ENCODE data around the gene CAVIN2. TPM values are rescaled to one million over a fixed set of nuclear protein-coding genes. Genes with fewer than 3 reads are reported as not detected.

The CAVIN2 gene
- total RNA-seq, 2 donors from 2014 or later: 5.5 to 12.7 TPM

DNA sequence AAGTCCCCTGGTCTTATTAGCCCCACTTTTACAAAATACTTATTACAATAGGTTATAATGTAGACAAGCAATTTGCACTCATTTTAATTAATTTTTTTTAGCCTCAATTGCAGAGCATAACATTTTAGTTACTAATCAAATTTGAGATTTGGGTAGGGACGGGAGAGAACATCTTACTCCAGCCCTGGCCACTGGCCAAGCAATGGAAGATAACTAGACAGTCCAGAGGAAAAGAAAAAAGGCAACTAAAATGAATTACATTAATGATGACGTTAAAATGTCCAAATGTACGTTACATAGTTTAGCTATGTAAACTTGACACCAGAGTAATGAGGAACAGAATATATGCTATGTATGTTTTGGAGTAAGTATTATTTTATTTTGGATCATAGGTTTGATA lies 11.0 kb upstream of the CAVIN2 start:
- TF ChIP-seq, protein P1, sequence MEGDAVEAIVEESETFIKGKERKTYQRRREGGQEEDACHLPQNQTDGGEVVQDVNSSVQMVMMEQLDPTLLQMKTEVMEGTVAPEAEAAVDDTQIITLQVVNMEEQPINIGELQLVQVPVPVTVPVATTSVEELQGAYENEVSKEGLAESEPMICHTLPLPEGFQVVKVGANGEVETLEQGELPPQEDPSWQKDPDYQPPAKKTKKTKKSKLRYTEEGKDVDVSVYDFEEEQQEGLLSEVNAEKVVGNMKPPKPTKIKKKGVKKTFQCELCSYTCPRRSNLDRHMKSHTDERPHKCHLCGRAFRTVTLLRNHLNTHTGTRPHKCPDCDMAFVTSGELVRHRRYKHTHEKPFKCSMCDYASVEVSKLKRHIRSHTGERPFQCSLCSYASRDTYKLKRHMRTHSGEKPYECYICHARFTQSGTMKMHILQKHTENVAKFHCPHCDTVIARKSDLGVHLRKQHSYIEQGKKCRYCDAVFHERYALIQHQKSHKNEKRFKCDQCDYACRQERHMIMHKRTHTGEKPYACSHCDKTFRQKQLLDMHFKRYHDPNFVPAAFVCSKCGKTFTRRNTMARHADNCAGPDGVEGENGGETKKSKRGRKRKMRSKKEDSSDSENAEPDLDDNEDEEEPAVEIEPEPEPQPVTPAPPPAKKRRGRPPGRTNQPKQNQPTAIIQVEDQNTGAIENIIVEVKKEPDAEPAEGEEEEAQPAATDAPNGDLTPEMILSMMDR (IDR thresholded peaks at IDR 0.05): no peak
- Histone ChIP-seq H3K4me1 (no peaks in the 10 kb centered on the region), H3K27me3 (no peaks in the 10 kb centered on the region), H3K27ac (no peak overlapping the region), H3K9ac (ENCODE audit: low read depth in 2 of 2, low read length in 2 of 2) (no peak overlapping the region), H3K9me3 (no peaks in the 10 kb centered on the region), H3K36me3 (no peaks in the 10 kb centered on the region), H3K4me3 (no peak overlapping the region)
- DNase-seq: no peak
- intact Hi-C loops (cut with DNase I): no loop called here

DNA sequence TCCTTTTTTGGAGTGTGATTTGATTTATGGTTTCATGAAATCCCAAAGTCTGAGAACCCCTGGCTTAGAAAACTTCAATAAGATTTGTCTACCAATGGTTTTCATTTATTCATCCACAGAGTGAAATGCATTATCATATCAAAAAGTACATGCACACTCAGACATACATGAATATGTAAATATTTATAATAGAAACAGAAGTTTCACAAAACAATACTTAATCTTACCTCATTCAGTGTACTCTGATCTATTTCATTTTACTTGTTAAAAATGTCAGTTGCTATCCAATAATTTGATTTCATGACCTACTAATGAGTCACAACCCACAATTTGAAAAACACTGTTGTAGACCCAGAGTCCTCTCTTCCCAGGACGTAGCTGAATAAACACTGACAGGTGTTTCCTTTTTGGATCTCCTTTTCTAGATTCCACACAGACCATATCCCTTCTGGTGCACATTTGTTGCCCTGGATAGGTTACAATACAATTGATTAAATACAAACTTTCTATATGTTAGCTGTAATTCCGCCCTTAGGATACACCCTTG lies 10.4 kb upstream of the CAVIN2 start:
- TF ChIP-seq, protein P1 (IDR thresholded peaks at IDR 0.05): no peak
- DNase-seq: no peak

DNA sequence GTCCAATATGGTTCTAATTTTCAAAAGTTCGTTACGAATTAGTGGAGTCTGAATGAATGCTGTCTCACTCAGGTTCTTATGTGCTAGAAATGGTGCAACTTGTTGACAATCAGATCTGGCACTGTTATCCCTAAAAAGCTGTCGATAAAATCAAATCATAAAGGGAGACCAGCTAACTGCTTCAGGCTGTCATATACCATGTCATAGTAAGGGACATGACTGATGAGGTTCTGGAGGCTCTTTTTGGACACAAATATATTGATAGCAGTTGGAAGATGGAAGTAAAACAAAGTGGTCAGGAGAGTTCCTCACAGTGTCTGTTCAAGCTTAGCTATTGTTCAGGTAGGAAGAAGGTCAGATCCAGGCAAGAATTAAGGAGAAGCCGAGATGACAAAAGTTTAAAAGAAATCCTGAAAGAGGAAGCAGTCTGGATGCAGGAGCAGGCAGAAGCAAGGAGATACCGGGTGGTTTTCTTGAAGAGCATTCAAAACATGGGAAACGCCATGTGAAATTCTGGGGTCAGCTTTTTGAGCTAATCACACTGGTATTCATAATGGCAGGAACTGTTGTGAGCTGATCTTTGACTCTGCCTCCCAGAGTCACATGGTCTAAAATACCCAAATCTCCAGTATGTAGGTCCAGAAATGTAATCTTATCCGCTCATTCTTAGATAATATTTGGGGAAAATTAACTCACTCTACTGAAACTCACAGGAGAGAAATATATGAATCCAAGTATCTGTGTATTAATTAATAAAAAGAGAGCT lies 9.4 kb upstream of the CAVIN2 start:
- H3K27me3 ChIP-seq: no peaks in the 10 kb centered on the region
- H3K9ac ChIP-seq (ENCODE audit: low read depth in 2 of 2, low read length in 2 of 2): no peak overlapping the region
- intact Hi-C loops (cut with DNase I): no loop called here
- DNase-seq: no peak
- no peaks in the 10 kb centered on the region for H3K9me3 ChIP-seq
- no peaks in the 10 kb centered on the region for H3K4me1 ChIP-seq
- H3K4me3 ChIP-seq: no peak overlapping the region
- TF ChIP-seq, protein P1 (IDR thresholded peaks at IDR 0.05): no peak
- H3K36me3 ChIP-seq: no peaks in the 10 kb centered on the region
- no peak overlapping the region for H3K27ac ChIP-seq

More for the DNA sequence above, 10.4 kb upstream of the CAVIN2 start:
- Histone ChIP-seq H3K9ac (ENCODE audit: low read depth in 2 of 2, low read length in 2 of 2) (no peak overlapping the region), H3K9me3 (no peaks in the 10 kb centered on the region), H3K27ac (no peak overlapping the region), H3K4me3 (no peak overlapping the region), H3K27me3 (no peaks in the 10 kb centered on the region), H3K4me1 (no peaks in the 10 kb centered on the region), H3K36me3 (no peaks in the 10 kb centered on the region)
- intact Hi-C loops (cut with DNase I): no loop called here

DNA sequence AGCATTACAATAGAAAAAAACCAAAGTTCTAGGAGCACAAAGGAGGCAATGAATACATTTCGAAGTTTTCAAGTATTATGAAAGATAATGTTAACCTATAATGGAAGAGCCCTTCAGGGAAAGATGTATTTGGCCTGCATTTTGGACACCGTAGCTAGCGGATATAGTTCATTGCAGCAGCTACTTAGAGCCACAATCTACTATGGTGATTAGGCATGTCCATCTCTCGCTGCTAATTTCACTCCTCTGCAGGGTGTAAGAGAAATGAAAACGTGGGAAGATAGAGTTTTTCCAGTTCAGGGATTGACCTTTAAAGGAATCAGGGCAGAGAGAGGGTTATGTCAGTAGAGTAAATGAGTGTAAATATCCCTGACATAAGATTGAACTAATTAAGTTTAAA lies 8.5 kb upstream of the CAVIN2 start:
- H3K36me3 ChIP-seq: no peaks in the 10 kb centered on the region
- no peak overlapping the region for H3K27ac ChIP-seq
- TF ChIP-seq, protein P1 (IDR thresholded peaks at IDR 0.05): no peak
- H3K9ac ChIP-seq (ENCODE audit: low read depth in 2 of 2, low read length in 2 of 2): no peak overlapping the region
- no peaks in the 10 kb centered on the region for H3K9me3 ChIP-seq
- DNase-seq: no peak
- H3K4me1 ChIP-seq: no peaks in the 10 kb centered on the region
- intact Hi-C loops (cut with DNase I): no loop called here
- no peak overlapping the region for H3K4me3 ChIP-seq
- H3K27me3 ChIP-seq: no peaks in the 10 kb centered on the region

DNA sequence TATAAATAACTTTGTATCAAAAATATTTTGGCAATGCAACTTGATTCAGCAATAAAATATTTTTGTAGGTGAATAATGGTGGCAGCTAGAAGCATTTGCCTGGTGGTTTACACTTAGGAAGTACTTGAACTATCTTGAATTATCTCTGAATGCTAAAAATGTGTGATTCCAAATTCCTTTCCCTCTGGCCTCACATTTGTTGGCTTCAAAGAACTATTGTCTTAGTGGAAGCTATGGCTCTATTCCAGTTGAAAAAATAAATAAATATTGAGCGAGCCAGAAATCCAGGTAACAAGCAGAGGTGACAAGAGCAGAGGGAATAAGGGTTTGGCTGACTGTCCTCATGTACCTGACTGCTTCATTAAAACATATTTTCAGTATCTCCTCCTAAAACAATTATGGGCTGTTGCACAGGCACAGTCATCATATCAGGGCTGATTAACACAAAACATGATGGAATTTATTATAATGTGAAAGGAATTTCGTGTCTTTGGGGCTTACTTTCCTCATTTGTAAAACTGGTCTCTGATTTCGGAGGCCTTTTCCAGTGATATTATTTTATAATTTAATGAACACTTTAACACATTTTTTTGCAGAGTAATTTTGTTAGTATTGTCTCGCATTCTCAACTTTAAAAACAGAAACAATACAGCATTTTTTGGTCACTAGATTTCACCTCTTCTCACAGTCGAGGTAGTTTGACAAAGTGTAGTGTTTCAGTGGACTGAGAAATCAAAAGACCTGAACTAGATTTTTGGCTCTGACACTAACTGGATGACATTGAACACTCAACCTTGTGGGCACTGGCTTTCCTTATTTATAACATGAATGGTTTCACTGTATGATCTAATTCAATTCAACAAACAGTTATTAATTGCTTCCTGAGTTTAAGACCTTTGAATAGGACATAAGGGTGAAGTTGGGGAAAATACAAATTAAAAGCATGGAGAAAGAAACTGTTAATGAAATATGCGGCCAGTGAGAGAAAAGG lies 7.8 kb upstream of the CAVIN2 start:
- intact Hi-C loops (cut with DNase I): no loop called here
- H3K27ac ChIP-seq: no peak overlapping the region
- H3K9me3 ChIP-seq: no peaks in the 10 kb centered on the region
- no peak overlapping the region for H3K9ac ChIP-seq (ENCODE audit: low read depth in 2 of 2, low read length in 2 of 2)
- H3K27me3 ChIP-seq: no peaks in the 10 kb centered on the region
- no peak for DNase-seq
- H3K4me1 ChIP-seq: no peaks in the 10 kb centered on the region
- TF ChIP-seq, protein P1 (IDR thresholded peaks at IDR 0.05): no peak
- H3K4me3 ChIP-seq: no peak overlapping the region
- no peaks in the 10 kb centered on the region for H3K36me3 ChIP-seq

Data from colonic mucosa (tissue), 4 donors.